ENCODE data around the gene CCDC50.

The CCDC50 gene

GRCh38 chr3:191373327-191373726, 44.1 kb downstream of the CCDC50 start:
- H3K27ac ChIP-seq, result no peak overlapping the region
- no peak for DNase-seq (ENCODE audit: low read depth, low spot score)

- H3K27ac ChIP-seq, result peak overlapping the region; percentile 43
- peak; percentile 6 for DNase-seq (ENCODE audit: low read depth, low spot score)
These were observed 47.4 kb downstream of the CCDC50 start for GRCh38 chr3:191376516-191377141.

- no peak overlapping the region for H3K27ac ChIP-seq
- DNase-seq (ENCODE audit: low read depth, low spot score), result no peak
These were observed 49.1 kb downstream of the CCDC50 start for GRCh38 chr3:191378142-191378812.

- H3K27ac ChIP-seq, result no peak overlapping the region
- DNase-seq (ENCODE audit: low read depth, low spot score), result no peak
These were observed 50.3 kb downstream of the CCDC50 start for GRCh38 chr3:191379446-191379845.

- DNase-seq (ENCODE audit: low read depth, low spot score), result no peak
- no peak overlapping the region for H3K27ac ChIP-seq
These were observed 50.8 kb downstream of the CCDC50 start for GRCh38 chr3:191380001-191380400.

DNA sequence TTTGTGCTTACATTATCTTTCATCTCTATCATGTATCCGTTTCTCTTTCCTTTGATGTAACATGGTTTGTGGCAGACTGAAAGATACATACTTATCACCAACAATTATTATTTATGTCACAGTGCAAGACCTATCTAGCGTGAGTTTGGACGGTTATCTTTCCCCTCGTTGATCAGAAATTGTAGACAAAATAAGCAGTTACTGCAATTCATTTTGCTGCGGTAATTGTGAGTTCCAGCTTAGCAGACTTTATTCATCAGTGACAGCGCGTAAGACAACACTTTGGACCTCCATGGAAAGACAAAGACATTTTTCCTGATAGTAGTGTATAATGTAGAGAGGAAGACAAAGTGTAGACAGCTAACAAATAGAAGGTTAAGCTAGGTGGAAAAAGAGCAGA, 52.1 kb downstream of the CCDC50 start:
- H3K27ac ChIP-seq, result no peak overlapping the region
- DNase-seq (ENCODE audit: low read depth, low spot score), result no peak

GRCh38 chr3:191382661-191383060, 53.5 kb downstream of the CCDC50 start:
- no peak for DNase-seq (ENCODE audit: low read depth, low spot score)
- no peak overlapping the region for H3K27ac ChIP-seq

DNA sequence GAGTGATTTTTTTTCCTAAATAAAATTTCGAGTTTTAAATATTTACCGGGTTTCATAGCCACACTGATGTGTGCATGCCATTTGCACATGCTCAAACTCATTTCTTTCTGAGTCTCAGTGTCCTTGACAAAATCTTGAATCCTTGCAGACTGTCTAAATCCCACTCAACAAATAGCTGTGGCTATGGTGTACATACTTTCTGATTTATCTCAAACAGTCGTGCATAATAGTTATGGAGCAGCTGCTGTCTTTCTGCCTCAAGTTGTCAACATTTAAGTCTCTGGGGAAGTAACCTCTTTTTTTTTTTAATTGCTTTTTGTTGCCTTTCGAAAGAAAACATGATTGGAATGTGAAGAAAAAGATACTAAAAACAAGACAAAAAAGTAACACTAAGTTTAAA, 53.9 kb downstream of the CCDC50 start:
- H3K27ac ChIP-seq, result no peak overlapping the region
- DNase-seq (ENCODE audit: low read depth, low spot score), result no peak

DNA sequence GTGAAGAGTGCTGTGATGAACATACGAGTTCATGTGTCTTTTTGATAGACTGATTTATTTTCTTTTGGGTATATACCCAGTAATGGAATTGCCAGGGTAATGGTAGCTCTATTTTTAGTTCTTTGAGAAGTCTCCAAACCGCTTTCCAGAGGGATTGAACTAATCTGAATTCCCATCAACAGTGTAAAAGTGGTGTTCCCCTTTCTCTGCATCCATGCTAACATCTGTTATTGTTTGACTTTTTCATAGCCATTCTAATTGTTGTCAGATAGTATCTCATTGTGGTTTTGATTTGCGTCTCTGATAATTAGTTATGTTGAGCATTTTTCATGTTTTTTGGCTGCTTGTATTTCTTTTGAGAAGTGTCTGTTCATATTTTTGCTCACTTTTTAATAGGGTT, 55.9 kb downstream of the CCDC50 start:
- DNase-seq (ENCODE audit: low read depth, low spot score), result no peak

GRCh38 chr3:191387441-191388077, 58.4 kb downstream of the CCDC50 start:
- no peak for DNase-seq (ENCODE audit: low read depth, low spot score)
- no peak overlapping the region for H3K27ac ChIP-seq

More for the DNA sequence above, 55.9 kb downstream of the CCDC50 start:
- no peak overlapping the region for H3K27ac ChIP-seq

DNA sequence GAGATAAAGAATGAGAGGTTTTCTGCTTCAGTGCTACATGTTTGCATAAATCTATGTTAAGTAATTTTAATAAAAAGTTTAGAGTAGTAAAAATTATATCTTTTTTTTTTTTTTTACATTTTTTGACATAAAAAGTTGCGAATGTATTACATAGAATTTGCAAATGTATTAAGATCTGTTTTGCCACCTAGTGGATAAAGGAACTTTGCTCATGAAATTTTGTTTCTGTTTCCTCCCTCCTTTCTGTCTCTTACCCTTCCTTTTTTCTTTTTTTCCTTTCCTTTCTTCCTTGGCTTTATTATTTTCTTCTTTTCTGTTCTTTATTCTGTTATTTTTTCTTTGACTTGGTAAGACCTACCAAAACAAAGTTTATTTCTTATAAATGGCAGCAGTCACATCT, 59.6 kb downstream of the CCDC50 start:
- no peak overlapping the region for H3K27ac ChIP-seq
- no peak for DNase-seq (ENCODE audit: low read depth, low spot score)

DNA sequence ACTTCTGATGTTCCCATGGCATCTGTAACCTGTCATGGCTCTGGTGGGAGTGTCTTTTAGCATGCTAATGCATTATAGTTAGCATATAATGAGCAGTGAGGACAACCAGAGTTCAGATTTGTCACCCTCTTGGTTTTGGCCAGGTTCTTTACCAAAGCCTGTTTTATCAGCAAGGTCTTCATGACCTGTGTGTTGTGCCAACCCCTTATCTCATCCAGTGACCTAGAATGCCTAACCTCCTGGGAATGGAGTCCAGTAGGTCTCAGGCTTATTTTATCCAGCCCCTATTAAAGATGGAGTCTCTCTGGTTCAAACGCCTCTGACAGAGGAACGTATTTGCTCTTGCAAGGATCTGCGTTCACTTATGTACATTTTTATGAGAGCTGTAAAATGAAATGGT, 61.4 kb downstream of the CCDC50 start:
- H3K27ac ChIP-seq, result no peak overlapping the region
- no peak for DNase-seq (ENCODE audit: low read depth, low spot score)

GRCh38 chr3:191391861-191392808, 62.9 kb downstream of the CCDC50 start:
- H3K27ac ChIP-seq, result no peak overlapping the region
- no peak for DNase-seq (ENCODE audit: low read depth, low spot score)

GRCh38 chr3:191393146-191393545, 64.0 kb downstream of the CCDC50 start:
- DNase-seq (ENCODE audit: low read depth, low spot score), result no peak
- no peak overlapping the region for H3K27ac ChIP-seq

- no peak for DNase-seq (ENCODE audit: low read depth, low spot score)
These were observed 68.6 kb downstream of the CCDC50 start for GRCh38 chr3:191397771-191398170.

DNA sequence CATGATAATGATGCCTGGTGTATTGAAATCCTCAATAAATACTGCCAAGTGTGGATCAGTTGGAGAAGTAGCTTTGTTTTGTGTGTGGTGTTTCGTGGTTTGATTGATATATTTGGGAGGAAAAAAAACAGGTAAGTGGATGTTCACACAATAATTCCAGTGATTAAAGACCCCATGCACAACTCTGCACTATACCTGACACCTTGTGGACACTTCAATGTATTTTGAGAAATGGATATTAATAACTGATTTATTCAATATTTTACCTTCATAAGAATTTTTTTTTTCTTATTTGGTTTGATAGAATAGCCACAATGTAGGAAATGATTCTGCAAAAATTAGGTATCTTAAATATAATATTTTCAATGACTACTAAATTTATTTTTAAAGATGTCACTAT, 69.4 kb downstream of the CCDC50 start:
- H3K27ac ChIP-seq, result no peak overlapping the region
- DNase-seq (ENCODE audit: low read depth, low spot score), result no peak

More at GRCh38 chr3:191397771-191398170, 68.6 kb downstream of the CCDC50 start:
- no peak overlapping the region for H3K27ac ChIP-seq

- no peak overlapping the region for H3K27ac ChIP-seq
- no peak for DNase-seq (ENCODE audit: low read depth, low spot score)
These were observed 70.7 kb downstream of the CCDC50 start for GRCh38 chr3:191399918-191400317.

GRCh38 chr3:191401775-191402357, 72.7 kb downstream of the CCDC50 start:
- no peak overlapping the region for H3K27ac ChIP-seq

GRCh38 chr3:191409791-191410359, 80.7 kb downstream of the CCDC50 start:
- H3K27ac ChIP-seq, result no peak overlapping the region
- no peak for DNase-seq (ENCODE audit: low read depth, low spot score)

More at GRCh38 chr3:191401775-191402357, 72.7 kb downstream of the CCDC50 start:
- no peak for DNase-seq (ENCODE audit: low read depth, low spot score)

GRCh38 chr3:191412759-191413158, 83.6 kb downstream of the CCDC50 start:
- no peak overlapping the region for H3K27ac ChIP-seq
- peak; percentile 31 for DNase-seq (ENCODE audit: low read depth, low spot score)
